Peyer's patch (tissue), 4 donors: ENCODE results near the gene REELD1.

Source experiments
- CTCF ChIP-seq, 6 experiments: fragments of 450-650 bp in 4 of 6; fragments of 200-600 bp in 2 of 6; sonication (generic) in 1 of 6; IDR thresholded peaks; one replicate each; pipeline ENCODE4 v1.5.1; 2017 to 2019; ENCODE audit warnings: antibody characterized with exemption in 6 of 6, mild to moderate bottlenecking in 3 of 6, moderate library complexity in 1 of 6
- POLR2A ChIP-seq, 2 donors: fragments of 450-650 bp; IDR thresholded peaks; one replicate each; pipeline ENCODE4 v1.5.1; 2017; ENCODE audit warnings: antibody characterized with exemption in 2 of 2, mild to moderate bottlenecking in 2 of 2, moderate library complexity in 2 of 2

GRCh38 chr4:146193628-146194027, 20.7 kb upstream of the REELD1 start:
- TF ChIP-seq POLR2A (IDR thresholded peaks at IDR 0.05) (no peak), CTCF (IDR thresholded peaks at IDR 0.05) (no peak)
